ENCODE data around the gene HADH. TPM values are rescaled to one million over a fixed set of nuclear protein-coding genes. Genes with fewer than 3 reads are reported as not detected.

HADH gene
- total RNA-seq, 1 donor from 2014 or later: 30.9 TPM

DNA sequence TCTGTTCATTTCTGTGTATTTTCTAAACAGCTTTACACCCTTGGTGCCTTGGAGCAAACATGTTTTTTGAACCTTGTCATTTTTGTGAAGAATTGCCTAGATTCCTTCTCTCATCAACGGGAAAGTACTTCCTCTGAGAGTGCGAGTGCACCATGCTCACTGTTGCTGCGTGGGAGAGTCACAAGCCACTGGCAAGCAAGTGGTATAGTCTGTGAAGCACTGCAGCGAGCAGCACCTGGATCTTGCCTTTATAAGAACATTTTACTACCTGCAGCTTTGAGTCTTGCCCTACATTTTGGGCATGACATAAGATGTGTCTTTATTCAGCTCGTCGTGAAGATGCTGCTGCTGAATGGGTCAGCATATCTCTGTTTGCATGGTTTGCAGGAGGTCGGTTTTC, 44.9 kb downstream of the HADH start:
- H3K36me3 ChIP-seq: peaks cover 0 to 28% of the 10 kb centered on the region in 2 donors
- intact Hi-C loops (cut with DNase I): no loop called here

GRCh38 chr4:108035691-108036090, 46.0 kb downstream of the HADH start:
- H3K27ac ChIP-seq: no peak overlapping the region

More for the DNA sequence above, 44.9 kb downstream of the HADH start:
- Histone ChIP-seq H3K27ac (no peak overlapping the region), H3K4me3 (no peak overlapping the region), H3K9me3 (no peaks in the 10 kb centered on the region), H3K27me3 (no peaks in the 10 kb centered on the region), H3K4me1 (no peaks in the 10 kb centered on the region)
- no peak for DNase-seq (ENCODE audit: extremely low spot score in 2 of 2)
- TF ChIP-seq POLR2A (IDR thresholded peaks at IDR 0.05): no peak
- TF ChIP-seq POLR2AphosphoS5 (IDR thresholded peaks at IDR 0.05; ENCODE audit: insufficient read depth in 1 of 2, low read depth in 1 of 2): no peak
- TF ChIP-seq, protein P1, sequence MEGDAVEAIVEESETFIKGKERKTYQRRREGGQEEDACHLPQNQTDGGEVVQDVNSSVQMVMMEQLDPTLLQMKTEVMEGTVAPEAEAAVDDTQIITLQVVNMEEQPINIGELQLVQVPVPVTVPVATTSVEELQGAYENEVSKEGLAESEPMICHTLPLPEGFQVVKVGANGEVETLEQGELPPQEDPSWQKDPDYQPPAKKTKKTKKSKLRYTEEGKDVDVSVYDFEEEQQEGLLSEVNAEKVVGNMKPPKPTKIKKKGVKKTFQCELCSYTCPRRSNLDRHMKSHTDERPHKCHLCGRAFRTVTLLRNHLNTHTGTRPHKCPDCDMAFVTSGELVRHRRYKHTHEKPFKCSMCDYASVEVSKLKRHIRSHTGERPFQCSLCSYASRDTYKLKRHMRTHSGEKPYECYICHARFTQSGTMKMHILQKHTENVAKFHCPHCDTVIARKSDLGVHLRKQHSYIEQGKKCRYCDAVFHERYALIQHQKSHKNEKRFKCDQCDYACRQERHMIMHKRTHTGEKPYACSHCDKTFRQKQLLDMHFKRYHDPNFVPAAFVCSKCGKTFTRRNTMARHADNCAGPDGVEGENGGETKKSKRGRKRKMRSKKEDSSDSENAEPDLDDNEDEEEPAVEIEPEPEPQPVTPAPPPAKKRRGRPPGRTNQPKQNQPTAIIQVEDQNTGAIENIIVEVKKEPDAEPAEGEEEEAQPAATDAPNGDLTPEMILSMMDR (IDR thresholded peaks at IDR 0.05): no peak

DNA sequence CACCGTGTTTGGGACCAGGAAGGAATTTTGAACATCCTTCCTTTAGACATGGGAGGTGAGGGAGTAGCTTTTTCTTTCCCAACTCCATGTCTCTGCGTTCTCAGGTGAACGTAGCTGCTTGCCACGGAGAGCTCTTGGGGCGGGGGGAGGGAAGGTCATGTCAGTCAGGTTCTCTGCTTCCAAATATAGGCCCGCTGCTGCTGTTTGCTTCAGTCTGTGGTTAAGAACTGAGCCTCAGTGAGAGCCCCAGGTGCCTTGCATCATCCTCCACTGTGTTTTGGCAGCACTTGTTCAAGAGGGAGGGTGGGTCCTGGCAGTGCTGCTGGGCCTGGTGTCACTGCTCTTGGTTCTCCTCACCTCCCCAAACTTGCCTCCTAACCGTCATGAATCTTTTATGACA, 46.5 kb downstream of the HADH start:
- no peak overlapping the region for H3K27ac ChIP-seq
- intact Hi-C loops (cut with DNase I): no loop called here
- TF ChIP-seq POLR2AphosphoS5 (IDR thresholded peaks at IDR 0.05; ENCODE audit: insufficient read depth in 1 of 2, low read depth in 1 of 2): no peak
- no peaks in the 10 kb centered on the region for H3K4me1 ChIP-seq
- H3K27me3 ChIP-seq: no peaks in the 10 kb centered on the region
- peaks cover 0 to 28% of the 10 kb centered on the region in 2 donors for H3K36me3 ChIP-seq
- H3K4me3 ChIP-seq: no peak overlapping the region
- DNase-seq (ENCODE audit: extremely low spot score in 2 of 2): no peak
- H3K9me3 ChIP-seq: no peaks in the 10 kb centered on the region

More at GRCh38 chr4:108035691-108036090, 46.0 kb downstream of the HADH start:
- H3K9me3 ChIP-seq: no peaks in the 10 kb centered on the region
- peaks cover 0 to 28% of the 10 kb centered on the region in 2 donors for H3K36me3 ChIP-seq
- H3K4me1 ChIP-seq: no peaks in the 10 kb centered on the region
- H3K27me3 ChIP-seq: no peaks in the 10 kb centered on the region
- H3K4me3 ChIP-seq: no peak overlapping the region
- intact Hi-C loops (cut with DNase I): no loop called here
- no peak for TF ChIP-seq POLR2A (IDR thresholded peaks at IDR 0.05)
- TF ChIP-seq, protein P1 (IDR thresholded peaks at IDR 0.05): no peak
- TF ChIP-seq POLR2AphosphoS5 (IDR thresholded peaks at IDR 0.05; ENCODE audit: insufficient read depth in 1 of 2, low read depth in 1 of 2): no peak
- DNase-seq (ENCODE audit: extremely low spot score in 2 of 2): no peak

DNA sequence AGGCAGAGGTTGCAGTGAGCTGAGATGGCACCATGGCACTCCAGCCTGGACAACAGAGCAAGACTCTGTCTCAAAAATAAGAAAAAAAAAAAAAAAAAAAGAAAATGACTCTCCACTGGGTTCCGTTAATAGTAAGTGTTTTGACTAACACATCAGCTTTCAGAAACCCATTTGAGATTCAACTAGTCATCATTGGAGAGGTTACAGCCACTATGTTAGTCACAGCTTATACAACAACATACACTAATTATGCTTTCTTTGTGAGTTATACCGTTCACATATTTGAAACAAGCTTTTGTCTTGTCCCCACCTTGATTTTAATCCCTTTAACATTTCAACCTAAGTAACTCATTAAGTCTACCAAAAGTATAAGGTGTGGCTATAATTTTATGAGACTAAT, 48.2 kb downstream of the HADH start:
- Histone ChIP-seq H3K9me3 (no peaks in the 10 kb centered on the region), H3K4me3 (no peak overlapping the region), H3K27me3 (no peaks in the 10 kb centered on the region), H3K4me1 (no peaks in the 10 kb centered on the region), H3K36me3 (peaks cover 0 to 23% of the 10 kb centered on the region in 2 donors), H3K27ac (no peak overlapping the region)
- intact Hi-C loops (cut with DNase I): no loop called here
- no peak for DNase-seq (ENCODE audit: extremely low spot score in 2 of 2)
- TF ChIP-seq POLR2AphosphoS5 (IDR thresholded peaks at IDR 0.05; ENCODE audit: insufficient read depth in 1 of 2, low read depth in 1 of 2) (no peak), POLR2A (IDR thresholded peaks at IDR 0.05) (no peak)
- TF ChIP-seq, protein P1 (IDR thresholded peaks at IDR 0.05): no peak

DNA sequence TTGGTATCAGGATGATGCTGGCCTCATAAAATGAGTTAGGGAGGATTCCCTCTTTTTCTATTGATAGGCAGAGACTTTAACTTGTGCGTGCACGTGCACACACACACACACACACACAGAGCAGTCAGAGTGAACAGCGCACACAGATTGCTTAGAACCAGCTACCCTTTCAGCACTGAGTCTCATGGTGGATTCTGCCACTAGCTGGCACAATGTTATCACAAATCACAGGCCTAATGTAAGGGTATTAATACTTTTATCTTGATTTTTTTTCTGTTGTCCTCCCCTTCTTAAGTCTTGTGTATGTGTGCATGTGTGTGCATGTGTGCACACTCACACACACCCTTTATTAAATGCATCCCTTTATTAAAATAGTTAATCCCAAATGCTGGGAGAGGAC, 53.2 kb downstream of the HADH start:
- DNase-seq (ENCODE audit: extremely low spot score in 2 of 2): no peak
- no peaks in the 10 kb centered on the region for H3K9me3 ChIP-seq
- H3K4me1 ChIP-seq: peaks cover 4% of the 10 kb centered on the region
- TF ChIP-seq POLR2AphosphoS5 (IDR thresholded peaks at IDR 0.05; ENCODE audit: insufficient read depth in 1 of 2, low read depth in 1 of 2) (no peak), POLR2A (IDR thresholded peaks at IDR 0.05) (no peak)
- TF ChIP-seq, protein P1 (IDR thresholded peaks at IDR 0.05): no peak
- no peaks in the 10 kb centered on the region for H3K27me3 ChIP-seq
- no peak overlapping the region for H3K4me3 ChIP-seq
- intact Hi-C loops (cut with DNase I): no loop called here
- H3K27ac ChIP-seq: no peak overlapping the region
- no peaks in the 10 kb centered on the region for H3K36me3 ChIP-seq

Measured in vagina (tissue), 2 donors.